Upper lobe of right lung (tissue), 1 donor: ENCODE measurements around the gene EEF2K. TPM values are rescaled to one million over a fixed set of nuclear protein-coding genes. Genes with fewer than 3 reads are reported as not detected.

Experiments
- ATAC-seq: fragments of 200-7000 bp; cut with Tn5 transposase; one replicate; pipeline ENCODE4 v1.9.1; 2020; ENCODE audit warnings: mild to moderate bottlenecking, moderate library complexity
- DNase-seq: peaks from one replicate; pipeline ENCODE4 v3.0.0-alpha.2; 2020
- H3K27ac ChIP-seq: fragments of 200-600 bp; one replicate; pipeline ENCODE4 v1.8.0; 2022
- H3K27me3 ChIP-seq: fragments of 200-600 bp; one replicate; pipeline ENCODE4 v1.8.0; 2022; ENCODE audit warnings: mild to moderate bottlenecking
- H3K36me3 ChIP-seq: fragments of 200-600 bp; one replicate; pipeline ENCODE4 v1.8.0; 2022
- H3K4me1 ChIP-seq: fragments of 200-600 bp; one replicate; pipeline ENCODE4 v1.8.0; 2022
- H3K4me3 ChIP-seq: fragments of 200-600 bp; one replicate; pipeline ENCODE4 v1.8.0; 2022; ENCODE audit warnings: mild to moderate bottlenecking
- H3K9me3 ChIP-seq: fragments of 200-600 bp; one replicate; pipeline ENCODE4 v1.8.0; 2022
- intact Hi-C: fragments of 100-400 bp; cut with DNase I; formaldehyde crosslinking; loops from one replicate; pipeline ENCODE4 v1.11.0; 2022
- total RNA-seq: library from RNA; stranded (reverse); fragmentation: NEBNext Ultra II Directional; extraction: Animal tissue kit (Norgen Biotek cat#: 25700); gene quantifications from one replicate; pipeline ENCODE4 v1.2.1, GENCODE V29; 2021
- TF ChIP-seq, protein P1 (sequence below): fragments of 200-600 bp; IDR thresholded peaks from one replicate; pipeline ENCODE4 v1.8.0; 2022; ENCODE audit warnings: antibody characterized with exemption
- donor health status: DM: no; HTN: yes; CAD: no; lungs with severe emphysema.

Gene EEF2K
- total RNA-seq, 1 donor from 2014 or later: 34.9 TPM

DNA sequence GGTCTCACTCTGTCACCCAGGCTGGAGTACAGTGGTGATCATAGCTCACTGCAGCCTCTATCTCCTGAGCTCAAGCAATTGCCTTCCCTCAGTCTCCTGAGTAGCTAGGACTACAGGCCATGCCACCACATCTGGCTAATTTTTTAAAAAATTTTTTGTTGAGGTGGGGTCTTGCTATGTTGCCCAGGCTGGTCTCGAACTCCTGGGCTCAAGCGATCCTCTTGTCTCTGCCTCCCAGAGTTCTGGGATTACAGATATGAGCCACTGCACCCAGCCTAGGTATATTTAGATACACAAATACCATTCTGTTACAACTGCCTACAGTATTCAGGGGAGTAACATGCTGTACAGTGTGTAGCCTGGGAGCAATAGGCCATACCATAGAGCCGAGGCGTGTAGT lies 105.4 kb downstream of the EEF2K start:
- intact Hi-C loops: no loop called here
- H3K27me3 ChIP-seq: no peaks in the 10 kb centered on the region
- DNase-seq (no peak), ATAC-seq (no peak)
- H3K4me3 ChIP-seq: no peak overlapping the region
- peaks cover 98% of the 10 kb centered on the region for H3K36me3 ChIP-seq
- TF ChIP-seq, protein P1, sequence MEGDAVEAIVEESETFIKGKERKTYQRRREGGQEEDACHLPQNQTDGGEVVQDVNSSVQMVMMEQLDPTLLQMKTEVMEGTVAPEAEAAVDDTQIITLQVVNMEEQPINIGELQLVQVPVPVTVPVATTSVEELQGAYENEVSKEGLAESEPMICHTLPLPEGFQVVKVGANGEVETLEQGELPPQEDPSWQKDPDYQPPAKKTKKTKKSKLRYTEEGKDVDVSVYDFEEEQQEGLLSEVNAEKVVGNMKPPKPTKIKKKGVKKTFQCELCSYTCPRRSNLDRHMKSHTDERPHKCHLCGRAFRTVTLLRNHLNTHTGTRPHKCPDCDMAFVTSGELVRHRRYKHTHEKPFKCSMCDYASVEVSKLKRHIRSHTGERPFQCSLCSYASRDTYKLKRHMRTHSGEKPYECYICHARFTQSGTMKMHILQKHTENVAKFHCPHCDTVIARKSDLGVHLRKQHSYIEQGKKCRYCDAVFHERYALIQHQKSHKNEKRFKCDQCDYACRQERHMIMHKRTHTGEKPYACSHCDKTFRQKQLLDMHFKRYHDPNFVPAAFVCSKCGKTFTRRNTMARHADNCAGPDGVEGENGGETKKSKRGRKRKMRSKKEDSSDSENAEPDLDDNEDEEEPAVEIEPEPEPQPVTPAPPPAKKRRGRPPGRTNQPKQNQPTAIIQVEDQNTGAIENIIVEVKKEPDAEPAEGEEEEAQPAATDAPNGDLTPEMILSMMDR: no peak
- H3K9me3 ChIP-seq: no peaks in the 10 kb centered on the region
- H3K4me1 ChIP-seq: no peaks in the 10 kb centered on the region
- no peak overlapping the region for H3K27ac ChIP-seq

DNA sequence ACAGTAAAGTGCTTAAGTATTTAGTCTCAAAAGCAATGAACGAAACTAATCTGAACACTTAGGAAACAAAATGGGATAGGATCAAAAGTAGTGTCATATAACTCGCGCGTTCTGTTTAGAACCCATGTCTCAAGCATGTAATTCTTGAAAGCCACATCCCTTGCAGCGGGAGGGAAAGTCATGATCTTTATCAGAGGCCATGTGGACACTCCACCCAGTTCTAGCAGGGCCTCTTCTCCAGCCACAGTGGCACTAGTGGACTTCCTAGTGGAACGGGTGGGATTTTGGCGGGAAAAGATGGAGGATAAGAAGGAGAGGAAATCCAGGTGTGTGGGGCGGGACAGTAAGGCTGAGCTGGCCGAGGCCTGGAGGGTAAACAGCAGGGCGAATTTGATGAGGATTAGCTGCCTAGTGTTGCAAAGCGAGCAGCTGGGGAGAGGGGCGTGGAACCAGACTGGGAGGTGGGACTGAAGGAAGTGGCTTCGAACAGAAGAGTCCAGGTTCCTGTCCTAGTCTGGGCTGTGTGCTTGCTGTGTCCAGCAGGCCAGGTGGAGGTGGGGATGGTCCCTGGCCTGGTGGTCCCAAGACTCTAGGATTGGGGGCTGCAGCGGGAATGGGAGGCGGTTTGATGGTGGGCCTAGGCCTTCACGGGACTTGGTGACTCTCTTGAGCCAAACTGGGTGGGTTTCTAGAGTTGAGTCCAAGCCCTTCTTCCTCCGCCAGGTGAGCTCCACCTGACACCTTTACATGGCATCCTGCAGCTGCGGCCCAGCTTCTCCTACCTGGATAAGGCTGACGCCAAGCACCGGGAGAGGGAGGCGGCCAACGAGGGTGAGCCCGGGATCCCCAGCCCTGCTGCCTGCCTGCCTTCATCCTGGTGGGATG lies 107.1 kb downstream of the EEF2K start:
- ATAC-seq (no peak), DNase-seq (no peak)
- intact Hi-C loops: no loop called here
- no peaks in the 10 kb centered on the region for H3K4me1 ChIP-seq
- TF ChIP-seq, protein P1: no peak
- peaks cover 99% of the 10 kb centered on the region for H3K36me3 ChIP-seq
- H3K9me3 ChIP-seq: no peaks in the 10 kb centered on the region
- H3K4me3 ChIP-seq: no peak overlapping the region
- no peaks in the 10 kb centered on the region for H3K27me3 ChIP-seq
- no peak overlapping the region for H3K27ac ChIP-seq

DNA sequence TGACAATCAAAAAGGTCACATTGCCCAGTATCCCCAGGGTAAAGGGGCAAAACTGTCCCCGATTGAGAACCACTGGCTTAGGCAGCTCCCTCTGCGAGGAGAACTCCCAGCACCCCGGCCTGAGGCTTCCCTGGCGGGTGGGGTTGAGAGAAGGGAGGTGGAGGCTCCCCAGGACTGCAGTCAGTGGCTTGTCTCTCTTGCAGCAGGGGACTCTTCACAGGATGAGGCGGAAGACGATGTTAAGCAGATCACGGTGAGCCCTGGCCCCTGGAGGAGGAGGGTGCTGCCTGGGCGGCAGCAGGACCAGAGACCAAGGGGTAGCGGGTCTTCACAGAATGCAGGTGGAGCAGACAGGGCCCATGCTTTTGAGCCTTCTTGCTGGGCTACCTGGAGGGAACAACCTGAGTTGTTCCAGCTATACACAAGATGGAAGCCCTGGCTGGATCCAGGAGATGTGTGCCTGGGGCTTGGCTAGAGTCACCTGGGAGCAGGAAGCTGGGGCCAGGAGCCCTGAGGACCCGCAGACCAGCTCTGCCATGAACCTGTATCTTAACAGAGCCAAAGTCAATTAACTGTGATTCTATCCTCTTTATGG lies 107.9 kb downstream of the EEF2K start:
- H3K4me3 ChIP-seq: no peak overlapping the region
- peaks cover 99% of the 10 kb centered on the region for H3K36me3 ChIP-seq
- H3K27ac ChIP-seq: no peak overlapping the region
- H3K4me1 ChIP-seq: no peaks in the 10 kb centered on the region
- DNase-seq (no peak), ATAC-seq (no peak)
- H3K9me3 ChIP-seq: no peaks in the 10 kb centered on the region
- no peaks in the 10 kb centered on the region for H3K27me3 ChIP-seq
- intact Hi-C loops: no loop called here
- TF ChIP-seq, protein P1: no peak

DNA sequence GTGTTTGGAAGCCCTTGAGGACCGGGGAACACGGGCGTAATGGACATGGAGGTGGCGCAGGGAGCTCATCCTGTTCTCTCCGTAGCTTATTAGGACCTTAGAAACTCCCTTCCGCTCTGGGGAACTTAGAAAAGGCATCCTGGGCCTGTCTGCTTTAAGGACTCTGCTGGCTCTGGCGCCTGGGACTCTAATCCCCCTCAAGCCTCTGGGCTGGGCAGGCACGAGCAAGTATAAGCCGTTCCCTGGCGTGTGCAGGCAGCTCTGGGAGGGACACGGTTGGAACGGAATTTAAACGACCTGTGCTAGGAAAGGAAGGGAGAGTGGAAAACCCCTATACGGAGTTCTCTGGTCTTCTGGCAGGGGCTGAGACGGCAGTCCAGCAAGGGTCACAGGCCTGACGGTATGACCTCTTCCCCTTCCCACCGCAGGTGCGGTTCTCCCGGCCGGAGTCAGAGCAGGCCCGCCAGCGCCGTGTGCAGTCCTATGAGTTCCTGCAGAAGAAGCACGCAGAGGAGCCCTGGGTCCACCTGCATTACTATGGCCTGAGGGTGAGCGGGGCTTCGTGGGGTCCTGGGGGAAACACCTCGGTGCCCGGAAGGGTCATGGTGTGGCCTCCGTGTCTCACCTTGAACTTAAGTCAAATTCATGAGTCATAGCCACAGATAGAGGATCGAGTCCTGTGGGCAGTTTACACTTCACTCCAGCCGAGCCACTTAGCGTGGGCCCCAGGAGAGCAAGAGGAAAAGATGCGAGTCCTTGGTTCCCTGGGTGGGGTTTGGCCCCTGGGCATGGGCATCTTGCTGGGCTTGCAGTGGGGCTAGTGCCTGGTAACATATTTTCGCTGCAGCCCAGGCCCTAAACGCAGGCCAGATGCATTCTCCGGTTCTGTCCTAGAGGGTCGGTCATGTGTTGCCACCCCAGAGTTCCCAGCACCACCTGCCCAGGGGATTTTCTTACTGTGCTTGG lies 108.9 kb downstream of the EEF2K start:
- no peak for ATAC-seq
- TF ChIP-seq, protein P1: no peak
- intact Hi-C loops: no loop called here
- H3K36me3 ChIP-seq: peaks cover 99% of the 10 kb centered on the region
- H3K4me1 ChIP-seq: no peaks in the 10 kb centered on the region
- no peaks in the 10 kb centered on the region for H3K27me3 ChIP-seq
- H3K4me3 ChIP-seq: no peak overlapping the region
- DNase-seq: no peak
- H3K27ac ChIP-seq: no peak overlapping the region
- H3K9me3 ChIP-seq: no peaks in the 10 kb centered on the region

DNA sequence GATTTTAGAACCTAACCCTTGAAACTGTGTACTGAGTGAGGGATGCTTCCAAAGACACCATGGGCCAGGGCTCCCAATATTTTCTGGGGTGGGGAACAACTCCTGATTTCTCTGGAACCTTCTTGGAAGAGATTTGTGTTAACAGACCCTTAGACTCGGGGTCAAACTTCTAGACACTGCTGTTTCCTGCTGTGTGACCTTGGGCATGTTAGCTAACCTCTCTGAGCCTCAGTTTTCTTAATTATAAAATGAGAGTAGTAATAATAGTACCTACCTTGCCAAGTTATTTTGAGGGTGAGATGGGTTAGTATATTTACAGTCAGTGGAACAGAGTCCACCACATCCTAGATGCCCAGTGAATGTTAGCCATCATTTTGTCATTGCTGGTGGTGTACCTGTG lies 109.9 kb downstream of the EEF2K start:
- Histone ChIP-seq H3K9me3 (no peaks in the 10 kb centered on the region), H3K4me1 (no peaks in the 10 kb centered on the region), H3K27ac (no peak overlapping the region), H3K4me3 (no peak overlapping the region), H3K36me3 (peaks cover 99% of the 10 kb centered on the region), H3K27me3 (no peaks in the 10 kb centered on the region)
- TF ChIP-seq, protein P1: no peak
- DNase-seq (no peak), ATAC-seq (no peak)
- intact Hi-C loops: no loop called here
